WERI-Rb-1 (cell line): ENCODE data around the gene DGKI.

Experiments
- DNase-seq: peaks from one replicate; pipeline ENCODE4 v3.0.0-alpha.2; 2020
- H3K27ac ChIP-seq: fragments of 250-450 bp; sonication (Bioruptor Pico); 2 replicates; pipeline ENCODE4 v1.5.1; 2020; ENCODE audit warnings: mild to moderate bottlenecking, moderate library complexity
- H3K27me3 ChIP-seq: fragments of 250-450 bp; sonication (Bioruptor Pico); 2 replicates; pipeline ENCODE4 v1.5.1; 2021; ENCODE audit warnings: mild to moderate bottlenecking, low read depth, moderate library complexity; ENCODE audit not compliant: insufficient read depth, severe bottlenecking
- H3K36me3 ChIP-seq: fragments of 250-450 bp; sonication (Bioruptor Pico); 2 replicates; pipeline ENCODE4 v1.5.1; 2020; ENCODE audit warnings: mild to moderate bottlenecking, moderate library complexity
- H3K4me3 ChIP-seq: 2 replicates; pipeline ENCODE4 v1.5.1; 2011; ENCODE audit warnings: low read depth, mild to moderate bottlenecking, control low read depth, low read length
- H3K9me3 ChIP-seq: fragments of 250-450 bp; sonication (Bioruptor Pico); 2 replicates; pipeline ENCODE4 v1.5.1; 2021; ENCODE audit warnings: mild to moderate bottlenecking, moderate library complexity; ENCODE audit not compliant: severe bottlenecking
- CTCF ChIP-seq: IDR thresholded peaks from 2 replicates; pipeline ENCODE4 v1.5.1; 2011; ENCODE audit warnings: low read depth, mild to moderate bottlenecking, control low read depth, inconsistent platforms, low read length

DGKI gene

GRCh38 chr7:137848095-137848494, 1.3 kb upstream of the DGKI start:
- TF ChIP-seq CTCF: no peak
- H3K9me3 ChIP-seq: no peaks in the 10 kb centered on the region
- no peak overlapping the region for H3K4me3 ChIP-seq
- H3K27ac ChIP-seq: no peak overlapping the region
- peaks cover 5% of the 10 kb centered on the region for H3K27me3 ChIP-seq
- H3K36me3 ChIP-seq: no peaks in the 10 kb centered on the region
- DNase-seq: no peak

GRCh38 chr7:137847568-137848050, 835 bp upstream of the DGKI start:
- Histone ChIP-seq H3K4me3 (no peak overlapping the region), H3K27me3 (peaks cover 5% of the 10 kb centered on the region), H3K36me3 (no peaks in the 10 kb centered on the region), H3K27ac (no peak overlapping the region), H3K9me3 (no peaks in the 10 kb centered on the region)
- DNase-seq: no peak
- TF ChIP-seq CTCF: no peak

GRCh38 chr7:137846549-137846826, 286 bp downstream of the DGKI start:
- TF ChIP-seq CTCF: no peak
- H3K9me3 ChIP-seq: no peaks in the 10 kb centered on the region
- no peak for DNase-seq
- peaks cover 5% of the 10 kb centered on the region for H3K27me3 ChIP-seq
- H3K36me3 ChIP-seq: no peaks in the 10 kb centered on the region
- peak overlapping the region; percentile 52 for H3K4me3 ChIP-seq
- no peak overlapping the region for H3K27ac ChIP-seq

- H3K36me3 ChIP-seq: no peaks in the 10 kb centered on the region
- peaks cover 5% of the 10 kb centered on the region for H3K27me3 ChIP-seq
- H3K27ac ChIP-seq: no peak overlapping the region
- H3K4me3 ChIP-seq: no peak overlapping the region
- no peak for TF ChIP-seq CTCF
- no peaks in the 10 kb centered on the region for H3K9me3 ChIP-seq
- DNase-seq: no peak
Measured at GRCh38 chr7:137844677-137845425, 1.9 kb downstream of the DGKI start.

GRCh38 chr7:137839903-137840779, 6.6 kb downstream of the DGKI start:
- Histone ChIP-seq H3K9me3 (no peaks in the 10 kb centered on the region), H3K27ac (no peak overlapping the region), H3K27me3 (no peaks in the 10 kb centered on the region), H3K36me3 (no peaks in the 10 kb centered on the region), H3K4me3 (no peak overlapping the region)
- DNase-seq: no peak
- no peak for TF ChIP-seq CTCF
